Erythroblast (primary cell): Measurements from ENCODE around the gene NOP58.

Experiments used
- GATA1 ChIP-seq: IDR thresholded peaks from 2 replicates; pipeline ENCODE4 v1.6.1; 2011; ENCODE audit warnings: low read depth, mild to moderate bottlenecking, control low read depth, low read length, moderate library complexity
- POLR2A ChIP-seq: IDR thresholded peaks from 2 replicates; pipeline ENCODE4 v1.6.1; 2011; ENCODE audit warnings: mild to moderate bottlenecking, low read length

DNA sequence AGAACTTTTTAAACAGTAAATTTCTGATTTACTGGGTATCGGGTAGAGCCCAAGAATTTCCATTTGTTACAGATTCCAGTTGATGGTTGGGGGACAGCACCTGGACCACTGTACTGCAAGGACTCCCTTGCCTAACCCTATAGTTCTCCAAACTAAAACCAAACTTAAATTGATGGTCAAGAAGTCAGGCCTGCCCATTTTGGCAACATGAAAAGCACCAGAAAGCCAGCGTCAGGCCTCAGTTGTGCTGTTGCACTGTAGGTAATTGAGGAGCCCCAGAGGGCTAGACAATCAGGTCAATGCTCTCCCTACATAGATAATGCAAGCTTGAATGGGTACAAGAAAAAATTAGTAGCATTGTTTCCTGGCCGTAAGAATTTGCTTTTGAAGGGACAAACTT, 40.5 kb downstream of the NOP58 start:
- TF ChIP-seq POLR2A (no peak), GATA1 (no peak)
